Islet of Langerhans (tissue), 1 donor: Measurements from ENCODE around the gene PDCD5.
"Not testable (repeated sequence)": the region's sequence is repeated elsewhere in the genome, so short reads cannot be mapped to it uniquely, and the experiment has no call there.

Source experiments
- FAIRE-seq: peaks from one replicate; lab custom pipeline; 2011; peaks lifted over from hg19 to GRCh38; lab: Jason Lieb, UNC

The PDCD5 gene

DNA sequence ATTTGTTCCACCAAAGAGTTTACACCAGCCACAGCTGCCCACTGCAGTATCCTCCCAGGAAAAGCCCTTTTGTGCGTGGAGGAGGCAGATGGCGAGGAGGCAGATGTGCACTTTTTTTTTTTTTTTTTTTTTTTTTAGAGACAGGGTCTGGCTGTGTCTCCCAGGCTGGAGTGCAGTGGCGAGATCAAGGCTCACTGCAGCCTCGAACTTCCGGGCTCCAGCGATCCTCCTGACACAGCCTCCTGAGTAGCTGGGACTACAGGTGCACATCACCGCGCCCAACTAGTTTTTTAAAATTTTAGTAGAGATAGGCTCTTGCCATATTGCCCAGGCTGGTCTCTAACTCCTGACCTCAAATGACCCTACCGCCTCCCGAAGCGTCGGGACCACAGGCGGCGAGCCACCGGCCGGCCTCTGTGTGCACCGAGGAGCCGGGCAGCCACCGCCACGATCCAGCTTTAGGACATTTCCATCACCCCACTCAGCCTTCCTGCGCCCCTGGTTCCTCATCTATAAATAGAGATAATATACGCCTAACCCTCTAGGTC, 563 bp upstream of the PDCD5 start:
- FAIRE-seq = no peak

GRCh38 chr19:32581705-32582179, 752 bp downstream of the PDCD5 start:
- FAIRE-seq = no peak

GRCh38 chr19:32587747-32588504, 6.9 kb downstream of the PDCD5 start:
- not testable (repeated sequence) for FAIRE-seq

GRCh38 chr19:32594021-32594420, 13.0 kb downstream of the PDCD5 start:
- no peak for FAIRE-seq

DNA sequence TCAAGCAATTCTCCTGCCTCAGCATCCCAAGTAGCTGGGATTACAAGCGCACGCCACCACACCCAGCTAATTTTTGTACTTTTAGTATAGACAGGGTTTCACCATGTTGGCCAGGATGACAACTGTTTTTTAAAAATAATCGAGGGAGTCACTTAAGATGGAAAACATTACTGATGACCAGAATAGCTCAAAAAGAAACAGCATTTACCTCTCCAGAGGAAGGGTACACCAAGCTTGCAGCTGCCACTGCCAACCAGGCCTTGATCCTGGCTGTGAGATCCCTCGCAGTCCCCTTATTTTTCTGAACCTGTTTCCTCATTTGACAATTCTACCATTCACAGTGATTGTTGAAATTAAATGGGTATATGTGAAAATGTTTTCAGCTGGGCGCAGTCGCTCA, 14.5 kb downstream of the PDCD5 start:
- no peak for FAIRE-seq

DNA sequence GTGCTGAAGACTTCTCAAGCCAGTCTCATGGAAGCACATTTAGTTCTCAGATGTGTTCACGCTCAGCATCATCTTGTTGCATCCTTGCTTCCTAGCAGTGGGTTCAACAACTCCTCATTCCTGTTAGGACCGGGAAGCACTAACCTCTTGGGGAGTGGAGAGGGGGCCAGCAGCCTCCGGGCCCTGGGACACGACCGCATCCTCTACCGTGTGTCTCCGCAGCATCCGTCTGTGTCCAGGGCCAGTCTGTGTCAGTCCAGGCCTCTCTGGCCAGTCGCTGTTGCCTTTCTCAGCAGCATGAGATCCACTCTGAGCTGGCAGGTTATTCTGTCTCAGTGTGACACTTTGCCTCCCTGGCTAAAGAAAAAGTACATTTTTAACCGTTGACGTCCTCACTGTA, 17.0 kb downstream of the PDCD5 start:
- no peak for FAIRE-seq

DNA sequence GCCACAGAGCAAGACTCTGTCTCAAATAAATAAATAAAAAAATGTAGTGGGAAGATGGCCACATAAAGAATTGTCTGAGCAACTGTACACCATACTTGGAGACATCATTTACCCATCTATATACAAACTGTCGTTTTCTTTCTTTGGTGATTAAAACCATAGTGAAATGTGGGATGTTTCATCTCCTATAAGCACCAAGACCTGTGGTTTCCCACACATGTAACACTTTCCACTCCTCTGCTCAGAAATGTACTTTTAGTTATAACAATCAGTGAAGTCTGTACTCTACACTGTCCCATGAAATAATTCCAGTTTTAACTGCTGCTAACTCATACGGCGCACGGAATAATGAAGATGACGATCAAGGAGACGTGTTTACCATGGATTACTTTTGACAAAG, 18.3 kb downstream of the PDCD5 start:
- FAIRE-seq = no peak

DNA sequence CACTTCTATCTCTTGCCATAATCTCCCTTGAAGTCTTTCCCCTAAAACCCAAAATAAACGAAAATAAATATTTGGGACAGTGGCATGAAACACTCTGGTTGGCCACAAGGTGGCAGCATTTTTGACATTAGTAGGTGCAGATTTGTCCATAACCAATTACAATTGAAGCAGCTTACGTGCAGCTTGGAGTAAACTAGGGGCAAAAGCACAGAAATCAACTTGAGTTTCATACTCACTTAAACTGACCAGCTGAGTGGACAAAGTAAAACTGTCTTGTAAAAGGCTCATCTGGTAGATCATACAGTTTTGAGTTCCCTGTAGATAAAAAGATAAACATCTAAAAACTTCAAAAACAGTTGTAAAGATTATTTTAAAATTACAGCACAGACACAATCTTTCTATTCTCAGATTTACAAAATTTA, 18.8 kb downstream of the PDCD5 start:
- peak; percentile 84 for FAIRE-seq

DNA sequence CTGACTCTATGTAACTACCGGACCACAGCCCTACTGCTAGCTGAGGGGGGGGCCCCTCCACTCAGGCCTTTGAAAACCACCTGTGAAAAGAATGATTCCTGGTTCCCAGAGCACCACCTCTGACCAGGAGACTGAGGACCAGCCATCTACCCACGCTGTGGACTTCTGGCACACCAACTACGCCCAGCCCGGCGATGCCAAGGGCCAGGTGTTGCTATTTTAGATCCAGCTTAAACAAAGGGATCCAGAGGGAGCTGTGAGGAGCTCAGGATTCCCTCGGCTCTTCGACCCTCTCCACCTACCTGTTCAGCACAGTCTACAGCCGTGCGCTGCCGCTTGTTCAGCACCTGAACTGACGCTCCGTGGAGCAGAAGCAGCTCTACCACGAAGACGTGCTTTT, 23.0 kb downstream of the PDCD5 start:
- no peak for FAIRE-seq

GRCh38 chr19:32605544-32605943, 24.6 kb downstream of the PDCD5 start:
- FAIRE-seq = no peak

DNA sequence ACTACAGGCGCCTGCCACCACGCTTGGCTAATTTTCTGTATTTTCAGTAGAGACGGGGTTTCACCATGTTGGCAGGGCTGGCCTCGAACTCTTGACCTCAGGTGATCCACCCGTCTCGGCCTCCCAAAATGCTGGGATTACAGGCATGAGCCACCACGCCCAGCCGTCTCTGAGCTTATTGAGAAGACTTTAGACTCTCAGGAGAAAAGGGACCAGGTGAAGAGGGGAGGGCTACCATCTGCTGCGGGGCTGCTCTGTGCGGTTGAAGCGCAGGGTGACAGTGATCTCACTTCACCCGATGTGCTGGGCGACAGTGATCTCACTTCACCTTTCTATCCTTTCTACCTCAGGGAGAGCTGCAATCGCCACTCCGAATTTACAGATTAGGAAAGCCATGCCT, 25.3 kb downstream of the PDCD5 start:
- no peak for FAIRE-seq

- no peak for FAIRE-seq
Measured at GRCh38 chr19:32607479-32607878, 26.5 kb downstream of the PDCD5 start.

DNA sequence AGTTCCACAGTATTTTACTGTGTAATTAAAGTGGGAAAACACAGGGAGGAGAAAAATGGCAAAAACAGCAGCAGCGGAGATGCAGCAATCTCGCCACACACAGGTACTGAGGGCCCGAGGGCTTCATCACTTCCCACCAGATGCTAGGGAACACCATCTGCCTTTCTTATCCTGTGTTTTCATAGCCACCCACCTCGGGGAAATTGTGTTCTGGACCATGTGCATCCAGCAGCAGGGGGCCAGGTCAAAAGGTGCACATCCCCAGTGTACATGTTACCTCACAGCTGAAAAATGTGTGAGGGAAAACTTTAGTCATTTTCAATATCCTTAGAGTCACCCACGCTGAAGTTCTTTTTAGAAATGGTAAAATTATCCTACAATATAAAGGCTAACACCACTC, 30.2 kb downstream of the PDCD5 start:
- FAIRE-seq = no peak

GRCh38 chr19:32613008-32613407, 32.0 kb downstream of the PDCD5 start:
- no peak for FAIRE-seq

GRCh38 chr19:32614916-32615315, 33.9 kb downstream of the PDCD5 start:
- no peak for FAIRE-seq

DNA sequence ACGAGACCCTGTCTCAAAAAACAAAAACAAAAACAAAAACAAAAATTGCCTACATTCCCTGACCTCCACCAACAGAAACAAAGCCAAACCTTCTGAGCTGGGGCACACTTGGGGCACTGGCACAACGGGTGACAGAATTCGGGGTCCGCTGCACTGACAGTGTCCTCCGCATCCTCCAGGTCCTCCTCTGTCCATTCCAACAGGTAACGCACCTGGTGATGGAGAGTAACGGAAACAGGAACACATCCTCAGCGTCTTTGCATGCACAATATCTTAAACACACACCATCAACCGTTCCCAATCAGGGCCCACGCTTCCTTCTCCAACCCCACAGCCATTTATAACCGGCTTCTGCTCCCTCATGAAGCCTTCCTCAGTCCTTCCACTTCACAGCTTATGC, 34.6 kb downstream of the PDCD5 start:
- no peak for FAIRE-seq

DNA sequence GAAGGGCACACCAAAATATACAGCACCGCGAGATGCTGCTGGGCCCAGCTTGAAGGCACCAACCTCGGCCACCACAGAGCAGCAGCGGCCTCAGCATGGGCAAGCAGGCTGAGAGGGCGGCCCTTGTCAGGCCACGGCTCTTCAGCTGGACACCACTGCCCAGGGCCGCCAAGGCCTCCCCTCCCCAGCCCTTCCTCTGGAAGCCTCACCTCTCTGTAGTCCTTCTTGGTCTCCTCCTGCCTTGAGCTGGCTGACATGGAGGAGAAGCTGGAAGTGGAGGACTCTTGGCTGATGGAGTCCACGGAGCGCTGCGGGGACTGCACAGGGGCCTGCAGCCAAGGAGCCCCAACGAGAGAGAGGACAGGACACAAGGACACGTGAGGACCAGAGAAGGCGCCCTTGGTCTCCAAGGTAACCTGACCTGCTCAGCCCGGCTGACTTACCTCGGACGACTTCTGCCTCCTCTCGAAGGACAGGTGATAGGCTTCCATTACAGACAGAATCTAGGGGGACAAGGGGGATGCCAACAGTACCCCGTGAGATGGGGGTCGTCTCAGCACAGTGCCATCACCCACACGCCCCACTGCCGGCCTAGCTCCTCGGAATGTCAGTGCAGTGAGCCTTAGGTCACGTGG, 38.2 kb downstream of the PDCD5 start:
- FAIRE-seq = no peak

DNA sequence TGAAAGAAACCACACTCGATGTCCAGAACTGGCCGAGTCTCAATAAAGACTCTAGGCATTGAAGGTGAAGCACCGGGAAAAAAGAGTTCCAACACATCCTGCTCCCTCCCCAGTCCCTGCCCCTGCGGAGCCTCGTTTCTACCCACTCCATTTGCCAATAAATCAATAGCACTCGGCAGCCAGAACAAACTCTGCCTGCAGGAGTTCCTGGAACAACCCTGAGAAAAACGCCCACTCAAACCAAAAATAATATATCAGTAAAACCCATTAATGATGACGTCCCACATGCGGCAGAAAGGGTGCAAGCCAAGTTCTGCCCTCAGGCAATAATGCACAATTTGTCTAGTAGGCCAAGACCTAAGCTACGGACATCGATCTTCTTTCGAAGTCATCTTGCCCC, 41.0 kb downstream of the PDCD5 start:
- FAIRE-seq = no peak

GRCh38 chr19:32624410-32624809, 43.4 kb downstream of the PDCD5 start:
- no peak for FAIRE-seq

- FAIRE-seq = no peak
Measured at GRCh38 chr19:32626969-32627368, 46.0 kb downstream of the PDCD5 start.

DNA sequence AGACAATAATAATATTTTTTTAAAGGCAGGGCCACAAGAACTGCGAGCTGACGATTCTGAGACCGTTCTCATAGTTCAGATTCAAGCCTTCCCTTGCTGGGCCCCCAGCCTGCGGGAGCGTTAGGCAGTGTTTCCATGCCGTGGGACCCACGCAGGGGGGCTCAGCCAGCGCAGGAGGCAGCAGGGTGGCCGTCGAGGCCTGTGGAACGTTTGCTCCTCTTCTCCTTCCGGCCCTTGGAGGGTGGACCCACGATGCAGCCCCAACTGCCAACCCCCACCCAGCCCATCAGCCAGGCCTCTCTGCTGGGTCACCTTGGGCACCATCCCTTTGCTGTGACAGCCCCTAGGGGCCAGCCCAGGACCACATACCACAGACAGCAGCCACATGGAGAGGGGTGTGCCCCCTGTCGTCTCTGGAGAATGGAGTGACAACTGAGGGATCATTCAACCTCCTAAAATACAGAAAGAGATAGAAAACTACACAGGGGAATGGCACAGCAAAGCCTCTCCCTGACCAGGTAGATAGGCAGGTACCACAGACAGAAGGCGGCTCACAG, 46.8 kb downstream of the PDCD5 start:
- no peak for FAIRE-seq

GRCh38 chr19:32630338-32630737, 49.3 kb downstream of the PDCD5 start:
- no peak for FAIRE-seq

- FAIRE-seq = no peak
Measured at GRCh38 chr19:32631381-32631780, 50.4 kb downstream of the PDCD5 start.
